ENCODE results near the gene ADAMTS15. TPM values are rescaled to one million over a fixed set of nuclear protein-coding genes. Genes with fewer than 3 reads are reported as not detected.
A peak's percentile ranks its signal among the peaks of the same experiment; 100 is the strongest.

ADAMTS15 gene
- total RNA-seq, 1 experiment from 2014 or later = not detected

DNA sequence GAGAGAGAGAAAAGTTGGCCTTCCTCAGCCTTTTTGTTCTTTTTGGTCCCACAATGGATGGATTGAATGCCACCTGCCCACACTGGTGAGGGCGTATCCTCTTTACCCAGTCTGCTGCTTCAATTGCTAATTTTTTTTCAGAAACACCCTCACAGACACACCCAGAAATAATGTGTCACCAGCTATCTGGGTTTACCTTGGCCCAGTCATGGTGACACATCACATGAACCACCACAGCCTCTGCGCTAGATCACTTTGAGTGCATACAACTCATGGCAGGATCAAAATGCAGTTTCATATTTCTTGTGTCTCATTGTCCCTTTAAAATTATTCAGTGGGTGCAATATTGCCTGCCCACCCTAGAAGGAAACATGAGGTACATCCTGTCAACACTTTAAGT, 63.3 kb downstream of the ADAMTS15 start:
- no peak for DNase-seq (ENCODE audit: low read depth, low spot score)
- in situ Hi-C loops (cut with HindIII; ENCODE audit: low pct_unique_long_range_greater_than_20kb, low sequenced_read_pairs) = no loop called here

DNA sequence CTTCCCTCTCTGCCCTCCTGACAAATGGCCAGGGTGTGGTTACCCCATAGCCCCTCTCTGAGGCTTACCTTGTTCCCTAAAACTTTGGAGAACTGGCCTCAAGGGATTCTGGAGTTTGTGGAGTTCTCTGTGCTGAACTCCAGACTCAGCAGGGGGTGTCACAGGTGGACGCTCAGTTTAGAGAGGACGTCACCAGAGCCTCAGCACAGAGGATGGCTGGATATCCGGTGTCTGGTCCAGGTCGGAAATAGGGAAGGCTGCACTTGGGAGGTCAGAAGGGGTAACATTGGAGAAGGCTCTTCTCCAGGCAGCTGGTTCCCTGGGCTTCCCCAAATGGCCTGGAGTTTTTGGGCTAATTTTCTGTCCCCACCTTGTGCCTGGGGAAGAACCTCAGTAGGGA, 64.2 kb downstream of the ADAMTS15 start:
- DNase-seq (ENCODE audit: low read depth, low spot score) = no peak
- in situ Hi-C loops (cut with HindIII; ENCODE audit: low pct_unique_long_range_greater_than_20kb, low sequenced_read_pairs) = no loop called here

DNA sequence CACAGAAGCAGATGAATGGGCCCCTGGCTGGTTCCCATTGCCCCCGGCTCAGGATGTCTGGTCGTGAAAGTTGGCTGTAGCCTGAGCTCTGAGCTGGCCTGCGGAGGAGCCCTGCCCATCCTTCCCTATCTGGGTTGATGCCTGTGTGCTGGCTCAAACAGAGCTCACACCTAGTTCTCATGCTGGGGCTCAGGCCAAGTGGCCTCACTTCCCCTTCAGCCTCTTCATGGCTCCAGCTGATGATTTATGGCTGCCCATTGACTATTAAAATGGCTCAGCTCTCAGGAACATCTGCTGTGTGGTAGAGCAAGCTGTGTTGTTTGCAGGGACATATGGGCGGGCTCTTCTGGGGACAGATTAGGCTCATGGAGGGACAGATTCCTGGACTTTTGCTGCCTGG, 64.7 kb downstream of the ADAMTS15 start:
- DNase-seq (ENCODE audit: low read depth, low spot score) = no peak
- in situ Hi-C loops (cut with HindIII; ENCODE audit: low pct_unique_long_range_greater_than_20kb, low sequenced_read_pairs) = no loop called here

DNA sequence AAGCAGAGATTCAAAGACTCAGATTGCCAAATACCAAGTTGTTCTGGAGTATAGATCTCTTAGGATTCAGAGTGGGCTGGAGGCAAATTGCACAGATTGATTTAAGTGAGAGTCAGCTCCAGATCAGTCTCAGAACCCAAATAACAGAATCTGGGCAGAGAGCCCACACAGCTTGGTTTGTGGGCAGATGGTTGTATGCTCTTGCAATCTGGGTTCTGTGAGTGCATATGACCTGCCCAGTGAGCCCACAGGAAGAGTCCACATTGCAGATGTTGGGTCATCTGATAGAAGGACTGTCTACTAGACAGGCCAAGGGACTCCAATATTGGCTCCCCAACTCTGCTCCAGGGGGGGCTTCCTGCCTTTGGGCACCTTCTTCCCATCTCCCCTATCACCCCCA, 65.9 kb downstream of the ADAMTS15 start:
- in situ Hi-C loops (cut with HindIII; ENCODE audit: low pct_unique_long_range_greater_than_20kb, low sequenced_read_pairs) = no loop called here
- DNase-seq (ENCODE audit: low read depth, low spot score) = no peak

DNA sequence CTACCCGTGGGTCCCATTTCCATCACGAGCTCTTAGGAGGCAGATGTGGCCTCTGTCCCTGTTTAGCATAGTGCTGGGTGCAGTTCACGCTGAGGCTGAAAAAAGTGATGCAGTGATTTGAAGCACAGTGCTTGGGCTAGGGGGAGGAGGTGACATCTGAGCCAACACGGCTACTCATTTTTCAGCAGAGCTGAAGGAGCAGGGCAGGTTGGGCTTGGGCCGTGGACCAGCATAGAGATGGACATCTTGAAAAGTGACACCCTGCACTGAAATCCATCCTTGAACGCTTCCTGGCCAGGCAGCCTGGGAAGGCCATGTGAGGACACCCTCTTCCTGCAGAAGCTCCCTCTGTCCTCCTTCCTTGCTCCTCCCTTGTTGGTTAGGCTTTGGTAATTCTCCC, 66.4 kb downstream of the ADAMTS15 start:
- in situ Hi-C loops (cut with HindIII; ENCODE audit: low pct_unique_long_range_greater_than_20kb, low sequenced_read_pairs) = no loop called here
- no peak for DNase-seq (ENCODE audit: low read depth, low spot score)

DNA sequence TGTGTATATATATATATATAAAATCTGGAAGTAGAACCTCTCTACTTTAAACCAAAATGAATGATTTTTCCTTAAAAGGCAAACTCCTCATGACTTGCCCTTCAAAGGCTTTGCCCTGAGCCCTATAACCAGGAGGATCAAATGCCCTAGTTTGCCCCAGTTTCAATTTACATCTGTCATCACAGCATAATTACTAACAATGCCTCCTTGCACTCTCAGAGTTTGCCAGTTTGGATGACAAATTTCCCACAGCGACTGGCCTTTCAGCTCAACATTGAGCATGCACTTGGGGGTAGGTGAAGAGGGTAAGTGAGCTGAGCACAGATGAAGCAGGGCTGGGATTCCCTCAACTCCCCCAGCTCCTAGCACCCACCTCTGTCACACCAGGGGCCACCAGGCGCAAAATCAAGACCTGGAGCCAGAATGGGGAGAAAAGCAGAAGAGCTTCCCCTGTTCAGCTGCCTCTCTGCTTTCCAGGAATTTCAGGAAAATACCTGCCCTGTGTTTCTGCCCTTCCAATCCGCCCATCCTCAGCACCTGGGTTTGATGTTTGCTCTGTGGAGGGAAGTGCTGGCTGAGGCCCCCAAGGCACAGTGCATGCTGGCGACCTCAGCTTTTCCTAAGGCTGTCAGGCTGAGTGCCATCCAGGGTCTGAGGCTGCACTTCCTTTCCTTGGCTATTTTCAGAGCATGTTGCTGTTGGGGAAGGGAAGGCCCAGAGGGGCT, 67.5 kb downstream of the ADAMTS15 start:
- in situ Hi-C loops (cut with HindIII; ENCODE audit: low pct_unique_long_range_greater_than_20kb, low sequenced_read_pairs) = no loop called here

DNA sequence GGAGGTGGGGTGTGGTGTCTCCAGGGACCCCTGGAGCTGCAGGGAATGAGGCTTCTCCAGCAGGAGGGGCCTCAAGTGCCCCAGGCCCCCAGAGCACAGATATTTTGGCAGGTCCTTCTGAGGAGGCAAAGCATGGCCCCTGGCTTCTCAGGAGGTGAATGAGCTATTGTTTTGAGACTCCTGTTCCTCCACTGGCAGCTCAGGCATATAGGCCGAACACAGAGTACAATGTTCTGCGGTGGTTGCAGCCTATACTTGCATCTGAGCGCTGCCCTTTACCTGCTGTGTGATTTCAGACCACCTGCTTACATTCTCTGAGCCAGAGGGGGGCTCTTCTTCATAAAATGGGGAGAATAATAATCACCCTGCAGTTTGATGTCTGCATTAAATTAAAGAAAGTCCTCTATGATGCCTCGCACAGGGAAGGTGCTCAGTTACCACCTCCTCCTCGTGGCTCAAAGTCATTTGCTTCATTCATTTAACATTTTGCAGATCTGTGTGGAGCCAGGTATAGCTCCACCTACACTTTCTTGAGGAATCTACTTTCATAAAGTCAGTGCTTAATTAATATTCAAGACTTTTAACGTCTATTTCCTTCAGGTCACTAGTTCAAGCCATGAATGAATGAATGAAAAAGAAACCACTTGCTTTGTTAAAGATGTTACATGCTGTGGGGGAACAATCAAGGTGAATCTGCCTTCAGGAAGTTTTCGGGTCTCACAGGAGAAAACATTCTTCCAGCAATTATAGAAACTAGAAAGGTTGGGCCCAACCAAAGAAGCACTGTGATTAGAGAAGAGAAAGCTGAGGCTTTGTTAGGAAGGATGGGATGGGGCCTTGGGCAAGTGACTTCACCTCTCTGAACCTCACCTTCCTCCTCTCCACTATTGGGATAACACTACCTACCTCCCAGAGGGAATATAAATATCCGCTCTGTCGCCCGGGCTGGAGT, 68.4 kb downstream of the ADAMTS15 start:
- no peak for DNase-seq (ENCODE audit: low read depth, low spot score)
- in situ Hi-C loops (cut with HindIII; ENCODE audit: low pct_unique_long_range_greater_than_20kb, low sequenced_read_pairs) = no loop called here

More for the DNA sequence above, 67.5 kb downstream of the ADAMTS15 start:
- no peak for DNase-seq (ENCODE audit: low read depth, low spot score)

DNA sequence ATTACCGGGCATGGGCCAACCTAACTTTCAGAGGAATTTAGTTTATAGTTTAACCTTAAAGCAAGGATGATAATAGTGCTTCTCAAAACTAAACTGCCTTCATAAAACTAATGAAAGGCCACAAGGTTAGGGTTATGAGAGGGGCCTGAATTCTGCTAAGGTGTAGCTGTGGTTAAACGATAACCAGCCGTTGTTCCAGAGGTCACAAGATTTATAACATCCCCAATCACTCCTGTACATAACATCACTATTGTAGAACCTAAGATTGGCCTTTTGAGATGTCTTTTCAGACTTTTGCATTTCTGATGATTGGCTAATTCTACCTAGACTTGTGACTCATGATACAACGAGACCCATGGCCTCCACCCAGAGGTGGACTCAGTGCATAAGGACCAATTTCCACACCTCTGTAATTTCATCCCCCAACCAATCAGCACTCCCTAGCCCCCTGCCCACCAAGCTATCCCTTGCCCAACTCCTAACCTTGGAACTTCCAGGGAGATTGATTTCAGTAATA, 69.8 kb downstream of the ADAMTS15 start:
- in situ Hi-C loops (cut with HindIII; ENCODE audit: low pct_unique_long_range_greater_than_20kb, low sequenced_read_pairs) = no loop called here
- no peak for DNase-seq (ENCODE audit: low read depth, low spot score)

DNA sequence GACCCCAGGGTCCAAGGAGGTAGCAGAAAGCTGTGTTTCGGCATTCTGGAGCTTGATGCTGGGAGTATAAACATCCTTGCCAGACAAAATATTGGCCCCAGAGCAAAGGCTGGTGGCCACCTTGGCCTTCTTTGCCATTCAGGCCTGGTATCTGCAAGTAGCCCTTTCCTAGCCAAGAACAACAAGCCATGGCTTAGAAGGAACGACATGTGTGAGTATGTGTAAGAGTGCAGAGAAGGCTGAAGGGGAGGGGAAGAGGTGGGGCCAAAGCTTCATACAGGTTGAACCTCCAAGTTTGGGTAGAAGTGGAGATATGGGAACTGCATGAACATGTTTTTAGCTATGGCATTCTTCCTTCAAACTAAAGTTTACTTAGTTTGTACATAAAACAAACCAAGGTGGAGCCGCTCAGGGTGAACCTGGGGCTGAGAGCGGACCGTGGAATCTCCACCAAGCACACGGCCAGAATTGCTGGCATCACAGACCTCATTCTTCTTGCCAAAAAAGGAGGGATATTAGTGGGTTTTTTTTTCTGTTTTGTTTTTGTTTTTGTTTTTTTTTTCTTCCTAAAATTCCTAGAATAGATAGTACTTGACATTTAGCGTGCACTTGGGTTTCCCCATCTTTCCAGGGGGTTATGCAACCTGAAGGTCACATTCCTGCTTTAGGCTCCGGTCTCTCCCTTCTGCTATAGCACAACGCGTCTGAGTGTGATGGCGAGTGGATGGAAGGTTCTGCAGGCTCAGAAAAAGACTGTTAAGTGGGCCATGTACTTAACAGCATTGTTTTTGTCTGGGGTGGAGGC, 70.9 kb downstream of the ADAMTS15 start:
- DNase-seq (ENCODE audit: low read depth, low spot score) = no peak
- in situ Hi-C loops (cut with HindIII; ENCODE audit: low pct_unique_long_range_greater_than_20kb, low sequenced_read_pairs) = no loop called here

DNA sequence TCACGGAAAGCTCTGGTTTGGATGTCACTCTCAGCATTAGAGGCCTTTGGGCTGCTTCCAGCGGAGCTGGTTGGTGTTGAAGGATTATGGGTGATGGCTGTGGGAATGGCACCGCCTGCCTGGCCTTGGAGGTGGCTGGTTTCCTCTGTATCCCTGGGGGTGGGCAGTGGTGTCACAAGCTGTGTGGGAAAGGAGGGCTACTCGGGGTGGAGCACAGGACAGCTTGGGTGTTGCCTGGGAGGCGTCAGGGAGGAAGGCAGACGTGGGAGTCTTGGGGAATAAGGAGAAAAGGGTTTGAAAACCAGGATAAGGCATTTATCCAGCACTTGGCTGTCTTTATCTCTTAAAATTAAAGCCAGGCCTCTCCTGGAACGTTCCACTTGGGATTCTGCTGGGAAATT, 71.8 kb downstream of the ADAMTS15 start:
- in situ Hi-C loops (cut with HindIII; ENCODE audit: low pct_unique_long_range_greater_than_20kb, low sequenced_read_pairs) = no loop called here
- DNase-seq (ENCODE audit: low read depth, low spot score) = no peak

DNA sequence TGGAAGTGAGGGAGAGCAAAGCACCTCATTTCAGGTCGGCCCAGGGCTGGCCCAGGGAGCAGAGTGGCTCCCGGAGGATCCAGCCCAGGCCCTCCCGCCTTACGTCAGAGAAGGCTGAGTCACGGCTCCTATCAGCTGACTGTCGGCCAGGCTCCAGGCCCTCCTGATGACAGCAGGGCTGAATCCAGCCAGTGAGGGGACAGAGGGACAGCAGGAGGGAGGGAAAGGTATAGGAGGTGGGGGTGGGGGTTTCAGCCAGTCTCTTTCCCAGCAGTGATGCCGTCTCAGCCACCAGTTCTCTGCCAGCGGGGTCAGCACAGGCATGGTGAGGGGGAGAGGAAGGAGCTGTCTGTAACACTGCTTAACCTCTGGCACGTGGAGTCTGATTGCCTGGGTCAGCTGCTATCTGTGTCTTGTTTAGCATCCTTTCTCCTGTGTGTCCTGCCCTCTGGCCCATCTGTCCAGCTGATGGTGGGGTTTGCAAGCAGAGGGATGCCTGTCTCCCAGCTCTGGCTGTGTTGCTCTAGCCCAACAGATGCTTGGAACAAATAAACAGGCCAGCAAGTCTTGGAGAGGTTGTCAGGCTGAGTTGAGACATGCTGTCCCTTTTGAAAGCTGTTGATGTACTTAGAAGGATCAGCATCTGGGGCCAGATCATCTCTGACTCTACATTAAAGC, 74.0 kb downstream of the ADAMTS15 start:
- DNase-seq (ENCODE audit: low read depth, low spot score) = peak; percentile 54

DNA sequence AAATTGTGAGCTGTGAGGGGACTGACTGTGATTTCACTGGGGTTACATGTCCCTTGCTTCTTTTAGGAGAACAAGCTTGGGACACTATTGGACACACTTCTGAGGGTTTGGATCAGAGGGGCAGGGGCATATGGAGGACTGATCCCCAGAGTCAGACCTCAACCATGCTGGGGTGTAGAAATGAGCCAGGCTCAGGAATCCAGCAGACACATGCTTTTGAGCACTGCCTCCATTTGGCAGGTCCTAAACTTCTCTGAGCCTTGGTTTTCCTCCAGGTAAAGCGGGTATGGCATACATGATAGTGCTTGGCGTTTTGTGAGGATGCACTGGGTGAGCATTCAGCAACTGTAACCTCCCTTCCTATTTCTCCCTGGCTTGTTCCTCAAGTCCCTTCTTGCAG, 74.7 kb downstream of the ADAMTS15 start:
- in situ Hi-C loops (cut with HindIII; ENCODE audit: low pct_unique_long_range_greater_than_20kb, low sequenced_read_pairs) = no loop called here
- DNase-seq (ENCODE audit: low read depth, low spot score) = no peak

More for the DNA sequence above, 74.0 kb downstream of the ADAMTS15 start:
- in situ Hi-C loops (cut with HindIII; ENCODE audit: low pct_unique_long_range_greater_than_20kb, low sequenced_read_pairs) = no loop called here

DNA sequence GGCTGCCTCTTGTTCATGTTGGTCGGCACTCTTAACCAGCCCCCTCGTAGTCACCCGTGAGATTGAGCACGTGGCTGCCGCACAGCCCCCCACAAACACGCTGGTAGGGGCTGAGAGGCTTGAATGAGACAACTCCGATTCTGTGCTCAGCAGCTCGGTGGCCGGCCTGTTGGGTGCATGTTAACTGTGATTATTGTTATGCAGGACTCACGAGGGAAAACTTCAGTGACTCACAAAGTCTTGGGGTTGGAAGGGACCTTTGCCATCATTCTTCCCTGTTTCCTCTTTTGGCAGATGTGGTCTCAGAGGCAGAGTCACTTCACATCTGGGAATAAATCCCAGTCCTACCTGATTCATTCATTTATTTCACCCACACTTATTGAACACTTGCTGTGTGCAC, 75.2 kb downstream of the ADAMTS15 start:
- no peak for DNase-seq (ENCODE audit: low read depth, low spot score)
- in situ Hi-C loops (cut with HindIII; ENCODE audit: low pct_unique_long_range_greater_than_20kb, low sequenced_read_pairs) = no loop called here

DNA sequence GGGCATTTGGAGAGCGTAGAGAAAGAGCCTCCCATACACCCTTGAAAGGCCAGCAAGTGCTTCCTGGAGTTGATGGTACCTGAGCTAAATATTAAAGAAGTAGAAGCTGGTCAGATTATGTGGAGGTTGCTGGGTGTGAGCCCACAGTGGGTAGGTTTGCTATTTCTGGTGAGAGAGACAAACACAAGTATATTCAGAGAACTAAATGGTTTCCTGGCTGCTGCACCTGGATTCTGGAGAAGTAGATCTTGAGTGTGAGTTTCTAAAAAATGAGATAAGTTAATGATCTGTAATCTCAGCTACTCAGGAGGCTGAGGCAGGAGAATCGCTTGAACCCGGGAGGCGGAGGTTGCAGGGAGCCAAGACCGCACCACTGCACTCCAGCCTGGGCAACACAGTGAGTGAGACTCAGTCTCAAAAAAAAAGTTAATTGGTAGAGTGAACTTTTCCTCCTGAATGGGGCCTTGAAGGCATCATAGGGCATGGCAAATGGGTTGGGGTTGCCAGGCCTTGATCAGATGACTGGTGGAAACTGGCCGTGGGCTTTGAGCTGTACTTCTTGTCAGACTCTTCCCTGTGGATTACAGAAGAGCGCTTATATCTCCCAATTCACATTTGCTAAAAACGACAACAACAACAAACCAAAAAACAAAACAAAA, 75.8 kb downstream of the ADAMTS15 start:
- in situ Hi-C loops (cut with HindIII; ENCODE audit: low pct_unique_long_range_greater_than_20kb, low sequenced_read_pairs) = no loop called here
- no peak for DNase-seq (ENCODE audit: low read depth, low spot score)

DNA sequence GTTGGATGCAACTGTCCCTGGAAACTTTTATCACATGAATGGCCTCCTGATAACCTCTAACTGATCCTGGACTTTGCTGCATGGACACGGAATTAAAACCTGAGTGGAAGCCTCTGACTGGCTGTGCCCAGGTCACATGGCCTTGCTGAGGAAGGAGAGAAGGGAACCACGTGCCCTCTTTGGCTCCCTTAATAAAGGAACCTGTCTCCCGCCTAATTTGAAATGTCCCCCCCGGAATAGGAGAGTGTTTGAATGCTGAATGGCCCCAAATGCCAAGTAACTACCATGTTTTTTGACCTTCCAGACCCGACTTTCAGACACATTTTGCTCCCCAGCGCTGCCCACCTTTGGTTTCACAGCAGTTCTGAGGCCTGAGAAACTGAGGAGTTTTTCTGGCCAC, 76.9 kb downstream of the ADAMTS15 start:
- in situ Hi-C loops (cut with HindIII; ENCODE audit: low pct_unique_long_range_greater_than_20kb, low sequenced_read_pairs) = no loop called here

More for the DNA sequence above, 76.9 kb downstream of the ADAMTS15 start:
- no peak for DNase-seq (ENCODE audit: low read depth, low spot score)

Data from SK-MEL-5 (cell line).